ENCODE results near the gene SCNN1A. TPM values are rescaled to one million over a fixed set of nuclear protein-coding genes. Genes with fewer than 3 reads are reported as not detected.

The SCNN1A gene
- total and polyA plus RNA-seq, 2 of the 13 experiments (the other 11 are each of a cell fraction or from before 2014, with no cell fraction given): 1.5 to 14.6 TPM

- TF ChIP-seq ZBTB40 (IDR thresholded peaks at IDR 0.05) (no peak), ZBTB40 (CRISPR knock-in tag; IDR thresholded peaks at IDR 0.05) (peak; percentile 51; the same call in 1 of the 2 replicates), MTF2 (CRISPR knock-in tag; IDR thresholded peaks at IDR 0.05; ENCODE audit: borderline replicate concordance) (no peak), RAD51 (IDR thresholded peaks at IDR 0.05; ENCODE audit: borderline replicate concordance) (no peak), RXRB (CRISPR knock-in tag; IDR thresholded peaks at IDR 0.05; ENCODE audit: borderline replicate concordance) (peak; percentile 66), HMG20B (CRISPR knock-in tag; conservative IDR thresholded peaks at IDR 0.05) (0 out of 2 replicates have a peak, but pooled peaks have one; percentile 18), ZNF746 (CRISPR knock-in tag; IDR thresholded peaks at IDR 0.05) (peak; percentile 88), ZNF652 (CRISPR knock-in tag; IDR thresholded peaks at IDR 0.05; ENCODE audit: borderline replicate concordance, low read depth) (no peak), NR2C2 (CRISPR knock-in tag; IDR thresholded peaks at IDR 0.05; ENCODE audit: borderline replicate concordance) (peak; percentile 81), ZNF18 (CRISPR knock-in tag; IDR thresholded peaks at IDR 0.05; ENCODE audit: insufficient replicate concordance) (peak; percentile 47), PHB2 (IDR thresholded peaks at IDR 0.05; ENCODE audit: partially characterized antibody) (no peak), ATAD3A (CRISPR knock-in tag; IDR thresholded peaks at IDR 0.05) (no peak), TEAD2 (CRISPR knock-in tag; IDR thresholded peaks at IDR 0.05) (no peak), TBP (CRISPR knock-in tag; IDR thresholded peaks at IDR 0.05) (no peak), ZNF704 (CRISPR knock-in tag; IDR thresholded peaks at IDR 0.05; ENCODE audit: borderline replicate concordance) (peak; percentile 75; the same call in 1 of the 2 replicates), ZNF101 (CRISPR knock-in tag; IDR thresholded peaks at IDR 0.05; ENCODE audit: borderline replicate concordance, low read depth) (0 out of 2 replicates have a peak, but pooled peaks have one; percentile 39)
- TF ChIP-seq, protein P1, sequence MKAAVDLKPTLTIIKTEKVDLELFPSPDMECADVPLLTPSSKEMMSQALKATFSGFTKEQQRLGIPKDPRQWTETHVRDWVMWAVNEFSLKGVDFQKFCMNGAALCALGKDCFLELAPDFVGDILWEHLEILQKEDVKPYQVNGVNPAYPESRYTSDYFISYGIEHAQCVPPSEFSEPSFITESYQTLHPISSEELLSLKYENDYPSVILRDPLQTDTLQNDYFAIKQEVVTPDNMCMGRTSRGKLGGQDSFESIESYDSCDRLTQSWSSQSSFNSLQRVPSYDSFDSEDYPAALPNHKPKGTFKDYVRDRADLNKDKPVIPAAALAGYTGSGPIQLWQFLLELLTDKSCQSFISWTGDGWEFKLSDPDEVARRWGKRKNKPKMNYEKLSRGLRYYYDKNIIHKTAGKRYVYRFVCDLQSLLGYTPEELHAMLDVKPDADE (CRISPR knock-in tag; IDR thresholded peaks at IDR 0.05): 0 out of 2 replicates have a peak, but pooled peaks have one; percentile 63
These were observed 11.9 kb downstream of the SCNN1A start (continued) for GRCh38 chr12:6363330-6364043.

Data from HepG2 (cell line).